ENCODE data around the gene CMSS1.

Gene CMSS1

DNA sequence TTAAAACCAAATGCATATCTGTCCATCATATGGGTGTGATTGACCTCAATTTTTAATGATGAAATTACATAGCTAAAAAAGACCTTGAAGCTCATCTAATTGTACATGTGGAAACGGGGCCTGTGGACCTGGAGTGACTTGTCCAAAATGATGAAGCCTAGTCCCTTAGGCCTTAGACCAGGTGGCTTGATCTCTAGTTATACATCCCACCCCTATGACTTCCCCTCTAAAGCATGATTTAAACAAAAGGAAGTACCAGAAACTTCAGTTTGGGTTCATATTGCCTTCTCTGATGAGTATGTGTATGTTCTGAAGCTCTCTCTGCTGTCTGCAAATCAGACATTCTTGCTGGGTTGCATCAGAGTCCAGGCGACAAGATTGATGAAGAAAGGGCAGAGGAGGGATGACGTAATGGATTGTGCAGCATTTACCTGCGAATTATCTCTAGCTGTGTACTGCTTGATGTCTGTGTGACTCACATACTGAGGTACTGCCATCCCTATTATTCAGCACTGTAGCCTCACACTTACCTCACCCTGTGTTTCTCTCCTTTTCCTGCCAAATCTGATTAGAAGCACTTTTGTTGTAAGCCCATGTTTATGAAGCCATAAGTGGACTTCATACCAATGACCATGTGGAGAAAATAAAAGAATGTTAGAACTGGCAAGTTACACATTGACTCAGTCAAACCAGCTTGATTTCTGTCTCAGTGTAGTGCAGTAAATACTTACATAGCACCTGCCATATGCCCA lies 185.1 kb downstream of the CMSS1 start:
- DNase-seq (ENCODE audit: low read depth) = no peak

GRCh38 chr3:100003609-100004503 lies 186.2 kb downstream of the CMSS1 start:
- TF ChIP-seq, protein P1, sequence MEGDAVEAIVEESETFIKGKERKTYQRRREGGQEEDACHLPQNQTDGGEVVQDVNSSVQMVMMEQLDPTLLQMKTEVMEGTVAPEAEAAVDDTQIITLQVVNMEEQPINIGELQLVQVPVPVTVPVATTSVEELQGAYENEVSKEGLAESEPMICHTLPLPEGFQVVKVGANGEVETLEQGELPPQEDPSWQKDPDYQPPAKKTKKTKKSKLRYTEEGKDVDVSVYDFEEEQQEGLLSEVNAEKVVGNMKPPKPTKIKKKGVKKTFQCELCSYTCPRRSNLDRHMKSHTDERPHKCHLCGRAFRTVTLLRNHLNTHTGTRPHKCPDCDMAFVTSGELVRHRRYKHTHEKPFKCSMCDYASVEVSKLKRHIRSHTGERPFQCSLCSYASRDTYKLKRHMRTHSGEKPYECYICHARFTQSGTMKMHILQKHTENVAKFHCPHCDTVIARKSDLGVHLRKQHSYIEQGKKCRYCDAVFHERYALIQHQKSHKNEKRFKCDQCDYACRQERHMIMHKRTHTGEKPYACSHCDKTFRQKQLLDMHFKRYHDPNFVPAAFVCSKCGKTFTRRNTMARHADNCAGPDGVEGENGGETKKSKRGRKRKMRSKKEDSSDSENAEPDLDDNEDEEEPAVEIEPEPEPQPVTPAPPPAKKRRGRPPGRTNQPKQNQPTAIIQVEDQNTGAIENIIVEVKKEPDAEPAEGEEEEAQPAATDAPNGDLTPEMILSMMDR (IDR thresholded peaks at IDR 0.05; ENCODE audit: low read depth, low read length, missing control alignments) = no peak
- no peak overlapping the region for H3K4me3 ChIP-seq (ENCODE audit: low read depth, low read length)
- DNase-seq (ENCODE audit: low read depth) = no peak

More for the DNA sequence above, 185.1 kb downstream of the CMSS1 start:
- H3K4me3 ChIP-seq (ENCODE audit: low read depth, low read length) = no peak overlapping the region
- TF ChIP-seq, protein P1 (IDR thresholded peaks at IDR 0.05; ENCODE audit: low read depth, low read length, missing control alignments) = no peak

DNA sequence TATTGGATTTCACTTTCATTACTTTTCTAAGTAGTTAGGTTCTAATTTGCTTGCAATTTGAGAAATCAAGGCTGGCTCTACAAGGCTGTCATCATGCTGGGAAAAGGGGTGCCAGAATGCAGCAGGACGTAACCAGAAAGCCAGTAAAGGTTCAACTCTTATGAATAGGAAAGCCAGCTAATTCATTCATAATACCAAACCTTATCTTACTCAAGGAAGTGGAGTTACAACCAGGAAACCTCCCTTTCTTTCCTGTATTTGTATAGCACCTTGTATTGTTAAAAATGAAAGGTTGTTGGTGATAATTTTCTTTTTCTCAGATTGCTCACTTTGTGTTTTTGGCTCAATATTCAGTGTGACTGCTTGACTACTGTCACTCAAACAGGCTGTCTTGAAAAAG lies 187.3 kb downstream of the CMSS1 start:
- TF ChIP-seq, protein P1 (IDR thresholded peaks at IDR 0.05; ENCODE audit: low read depth, low read length, missing control alignments) = no peak
- no peak for DNase-seq (ENCODE audit: low read depth)
- no peak overlapping the region for H3K4me3 ChIP-seq (ENCODE audit: low read depth, low read length)

DNA sequence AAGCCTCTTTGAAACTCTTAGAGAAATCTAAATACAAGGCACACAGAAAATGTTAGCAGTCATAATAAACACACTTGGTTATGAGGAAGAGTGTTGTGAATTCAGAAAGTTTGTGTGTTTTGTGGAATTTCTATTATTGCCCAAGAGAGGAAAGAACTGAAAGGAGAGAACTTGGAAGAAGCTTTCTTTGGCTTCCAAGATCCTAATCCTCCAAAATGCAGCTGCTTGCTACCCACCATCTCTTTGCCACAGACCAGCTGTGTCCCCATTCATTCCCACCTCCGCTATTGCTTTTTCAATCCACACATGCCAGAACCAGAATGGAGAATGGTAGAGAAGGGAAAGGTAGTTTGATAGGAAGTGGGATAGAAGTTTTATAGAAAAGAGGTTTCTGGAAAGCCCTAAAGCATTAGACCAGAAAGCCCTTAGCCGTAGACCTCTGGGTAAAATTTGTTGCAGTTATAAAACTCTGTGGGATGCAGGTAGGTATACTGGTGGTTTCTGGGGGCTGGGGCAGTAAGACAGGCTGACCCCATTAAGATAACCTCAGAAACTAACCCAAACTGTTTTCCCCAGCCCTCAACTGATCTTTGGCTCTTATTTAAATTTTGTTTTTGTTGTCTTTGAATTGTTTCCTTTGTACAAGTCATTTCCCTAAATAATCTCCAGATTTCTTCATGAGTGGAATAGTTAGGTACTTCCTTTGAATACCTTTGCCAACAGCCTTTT lies 188.2 kb downstream of the CMSS1 start:
- TF ChIP-seq, protein P1 (IDR thresholded peaks at IDR 0.05; ENCODE audit: low read depth, low read length, missing control alignments) = no peak
- no peak overlapping the region for H3K4me3 ChIP-seq (ENCODE audit: low read depth, low read length)
- DNase-seq (ENCODE audit: low read depth) = no peak

DNA sequence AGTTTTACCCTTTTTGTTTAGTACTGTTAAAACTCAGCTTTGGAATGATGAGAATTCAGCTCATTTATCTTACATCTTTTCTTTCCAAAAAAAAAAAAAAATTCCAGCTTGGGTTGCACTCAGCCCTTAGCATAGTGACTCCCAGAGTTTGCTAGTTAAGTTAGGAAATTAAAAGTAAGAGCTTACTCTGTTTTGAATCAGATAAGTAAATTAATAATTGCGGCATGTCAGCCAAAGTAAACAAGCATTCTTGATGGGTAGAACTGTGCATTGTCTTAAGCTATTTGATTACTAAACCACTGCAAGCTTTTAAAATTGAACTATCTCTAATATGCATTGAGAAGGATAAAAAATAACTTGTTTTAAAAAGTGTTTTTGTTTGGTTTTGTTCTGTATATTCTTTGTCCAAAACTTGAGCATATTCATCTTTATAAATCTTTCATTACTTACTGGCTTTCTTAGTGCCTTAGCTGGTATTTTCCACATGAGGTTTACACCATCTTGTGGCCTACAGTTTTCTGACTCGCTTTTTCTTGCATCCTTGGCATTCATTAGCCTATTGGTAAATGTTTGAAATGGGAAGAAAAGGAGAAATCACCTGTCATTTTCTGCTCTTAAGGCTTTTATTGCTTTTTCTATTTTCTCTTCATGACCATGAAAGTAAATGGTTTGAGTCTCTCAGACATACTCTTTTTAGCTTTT lies 189.1 kb downstream of the CMSS1 start:
- H3K4me3 ChIP-seq (ENCODE audit: low read depth, low read length) = no peak overlapping the region
- TF ChIP-seq, protein P1 (IDR thresholded peaks at IDR 0.05; ENCODE audit: low read depth, low read length, missing control alignments) = no peak
- DNase-seq (ENCODE audit: low read depth) = no peak

- DNase-seq (ENCODE audit: low read depth) = no peak
- TF ChIP-seq, protein P1 (IDR thresholded peaks at IDR 0.05; ENCODE audit: low read depth, low read length, missing control alignments) = no peak
- no peak overlapping the region for H3K4me3 ChIP-seq (ENCODE audit: low read depth, low read length)
These were observed 189.7 kb downstream of the CMSS1 start for GRCh38 chr3:100007313-100007712.
